HEK293 (cell line): ENCODE data around the gene SSBP3.

Experiments
- CTCF ChIP-seq: fragments of 450-650 bp; formaldehyde crosslinking; IDR thresholded peaks from 2 replicates; pipeline ENCODE4 v1.5.1; 2016; ENCODE audit warnings: missing biosample characterization, missing genetic modification characterization
- HIC1 ChIP-seq: fragments of 450-650 bp; formaldehyde crosslinking; IDR thresholded peaks from 2 replicates; pipeline ENCODE4 v1.5.1; 2016; ENCODE audit warnings: missing biosample characterization, missing genetic modification characterization
- OVOL3 ChIP-seq: fragments of 450-650 bp; formaldehyde crosslinking; IDR thresholded peaks from 2 replicates; pipeline ENCODE4 v1.5.1; 2016; ENCODE audit warnings: missing biosample characterization, missing genetic modification characterization
- ZBTB21 ChIP-seq: fragments of 450-650 bp; formaldehyde crosslinking; IDR thresholded peaks from 2 replicates; pipeline ENCODE4 v1.5.1; 2017; ENCODE audit warnings: missing biosample characterization, missing genetic modification characterization
- ZIC2 ChIP-seq: fragments of 450-650 bp; formaldehyde crosslinking; IDR thresholded peaks from 2 replicates; pipeline ENCODE4 v1.5.1; 2016; ENCODE audit warnings: missing biosample characterization, missing genetic modification characterization
- ZNF10 ChIP-seq: fragments of 450-650 bp; formaldehyde crosslinking; IDR thresholded peaks from 2 replicates; pipeline ENCODE4 v1.5.1; 2017; ENCODE audit warnings: missing biosample characterization, missing genetic modification characterization
- ZNF175 ChIP-seq: fragments of 450-650 bp; formaldehyde crosslinking; IDR thresholded peaks from 2 replicates; pipeline ENCODE4 v1.5.1; 2016; ENCODE audit warnings: missing biosample characterization, missing genetic modification characterization
- ZNF26 ChIP-seq: fragments of 450-650 bp; formaldehyde crosslinking; IDR thresholded peaks from 2 replicates; pipeline ENCODE4 v1.5.1; 2016; ENCODE audit warnings: missing biosample characterization, missing genetic modification characterization
- ZNF548 ChIP-seq: fragments of 450-650 bp; formaldehyde crosslinking; IDR thresholded peaks from 2 replicates; pipeline ENCODE4 v1.5.1; 2016; ENCODE audit warnings: missing biosample characterization, missing genetic modification characterization
- ZNF660 ChIP-seq: fragments of 450-650 bp; IDR thresholded peaks from 2 replicates; pipeline ENCODE4 v1.5.1; 2018; ENCODE audit warnings: missing biosample characterization, mild to moderate bottlenecking, missing genetic modification characterization
- ZNF707 ChIP-seq: fragments of 450-650 bp; formaldehyde crosslinking; IDR thresholded peaks from 2 replicates; pipeline ENCODE4 v1.5.1; 2016; ENCODE audit warnings: missing biosample characterization, missing genetic modification characterization
- ZNF747 ChIP-seq: fragments of 450-650 bp; formaldehyde crosslinking; IDR thresholded peaks from 2 replicates; pipeline ENCODE4 v1.5.1; 2016; ENCODE audit warnings: missing biosample characterization, missing genetic modification characterization

- TF ChIP-seq CTCF (tag by site-specific recombination) (no peak), ZNF175 (tag by site-specific recombination) (no peak), ZBTB21 (tag by site-specific recombination) (no peak), OVOL3 (tag by site-specific recombination) (no peak), ZNF26 (tag by site-specific recombination) (no peak), ZNF747 (tag by site-specific recombination) (no peak), ZIC2 (tag by site-specific recombination) (no peak), HIC1 (tag by site-specific recombination) (no peak), ZNF548 (tag by site-specific recombination) (no peak), ZNF660 (tag by site-specific recombination) (no peak), ZNF707 (tag by site-specific recombination) (no peak), ZNF10 (tag by site-specific recombination) (no peak)
Measured at GRCh38 chr1:54244655-54245054, 161.5 kb downstream of the SSBP3 start.
